Right lobe of liver (tissue), 6 donors: ENCODE measurements around the gene MRPL17. TPM values are rescaled to one million over a fixed set of nuclear protein-coding genes. Genes with fewer than 3 reads are reported as not detected.
A peak's percentile ranks its signal among the peaks of the same experiment; 100 is the strongest.
"Not testable (repeated sequence)": the region's sequence is repeated elsewhere in the genome, so short reads cannot be mapped to it uniquely, and the experiment has no call there.

Experiments used
- ATAC-seq, 4 donors: fragments of 200-7000 bp; cut with Tn5 transposase; one replicate each; pipeline ENCODE4 v1.9.1; 2020; ENCODE audit warnings: mild to moderate bottlenecking in 4 of 4, moderate library complexity in 4 of 4
- DNase-seq, 3 donors: peaks; one replicate each; pipeline ENCODE4 v3.0.0-alpha.2; 2020
- H3K27ac ChIP-seq, 3 donors: fragments of 200-600 bp; one replicate each; pipeline ENCODE4 v1.8.0; 2022
- H3K27me3 ChIP-seq, 2 donors: fragments of 200-600 bp; one replicate each; pipeline ENCODE4 v1.8.0; 2022
- H3K36me3 ChIP-seq, 4 donors: fragments of 200-600 bp; sonication (generic) in 1 of 4; one replicate each; pipeline versions ENCODE4 v1.5.1 to v1.8.0; 2017 to 2022; ENCODE audit warnings: control low read depth in 1 of 4
- H3K4me1 ChIP-seq, 4 donors: fragments of 200-600 bp; sonication (generic) in 1 of 4; one replicate each; pipeline versions ENCODE4 v1.5.1 to v1.8.0; 2017 to 2022; ENCODE audit warnings: control low read depth in 1 of 4
- H3K4me3 ChIP-seq, 3 donors: fragments of 200-600 bp; one replicate each; pipeline ENCODE4 v1.8.0; 2022
- H3K9me3 ChIP-seq, 4 donors: fragments of 200-600 bp; sonication (generic) in 1 of 4; one replicate each; pipeline versions ENCODE4 v1.5.1 to v1.8.0; 2017 to 2022; ENCODE audit warnings: control low read depth in 1 of 4
- POLR2A ChIP-seq: fragments of 450-650 bp; IDR thresholded peaks from one replicate; pipeline ENCODE4 v1.6.1; 2017; ENCODE audit warnings: antibody characterized with exemption, mild to moderate bottlenecking
- WGBS: methylation state at CpG from one replicate; pipeline ENCODE4 v1.1.6; 2018; ENCODE audit warnings: low coverage, low lambda C conversion rate; ENCODE audit not compliant: insufficient coverage; ENCODE audit errors: missing lambda C conversion rate; 5-methylcytosine and 5-hydroxymethylcytosine counted together
- intact Hi-C, 2 donors: fragments of 100-400 bp; cut with DNase I; formaldehyde crosslinking; loops; one replicate each; pipeline versions ENCODE4 v1.11.2 to v1.14.1; 2022
- total RNA-seq, 6 experiments: library from RNA; depleted of rRNA in 2 of 6; stranded (reverse); fragments of >200 nt in 2 of 6; fragmentation: NEBNext Ultra II Directional in 3 of 6; extraction: Animal tissue kit (Norgen Biotek cat#: 25700) in 3 of 6; gene quantifications; one replicate each; pipeline versions ENCODE4 v1.1.0 to v1.2.4, GENCODE V29; 2016 to 2023
- TF ChIP-seq, protein P1 (sequence below), 4 donors: fragments of 200-600 bp in 3 of 4; fragments of 450-650 bp in 1 of 4; IDR thresholded peaks; one replicate each; pipeline versions ENCODE4 v1.5.1 to v1.8.0; 2016 to 2022; ENCODE audit warnings: antibody characterized with exemption in 4 of 4, mild to moderate bottlenecking in 2 of 4
- donor health status: DM: no; HTN: yes; CAD: no.
- donor health status: DM: no; HTN: no; CAD: no.
- donor health status: DM: no; HTN: no; CAD: no.
- donor health status: DM: no; HTN: yes; CAD: no.
- donor health status: DM: no; HTN: yes; CAD: no.

MRPL17 gene
- total RNA-seq, 6 experiments from 2014 or later, result 10.7 to 21.6 (median 17.3) TPM

DNA sequence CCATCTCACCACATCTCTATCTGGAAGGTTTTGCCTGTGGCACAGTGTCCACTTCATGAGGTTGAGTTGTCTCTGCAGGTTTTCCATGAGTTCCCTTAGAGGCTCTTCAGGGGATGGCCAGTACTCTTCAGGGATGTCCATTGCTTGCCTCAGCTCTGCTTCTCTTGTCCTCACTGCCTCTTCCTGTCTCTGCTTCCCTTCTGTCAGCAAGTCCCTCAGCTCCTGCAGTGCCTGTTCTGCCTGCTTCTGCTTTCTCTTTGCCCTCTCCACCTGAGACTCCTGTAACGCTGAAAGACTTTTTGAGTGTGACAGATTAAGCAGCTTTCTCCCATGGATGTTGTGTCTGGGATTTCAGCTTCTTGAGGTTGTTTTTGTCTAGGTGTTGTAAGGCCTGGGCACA lies 38.2 kb upstream of the MRPL17 start:
- intact Hi-C loops, result no loop called here
- no peak overlapping the region for H3K27ac ChIP-seq
- H3K4me1 ChIP-seq, result no peaks in the 10 kb centered on the region
- no peaks in the 10 kb centered on the region for H3K36me3 ChIP-seq
- WGBS, result 83% methylated on average over 1 of the region's 1 CpG
- TF ChIP-seq, protein P1, sequence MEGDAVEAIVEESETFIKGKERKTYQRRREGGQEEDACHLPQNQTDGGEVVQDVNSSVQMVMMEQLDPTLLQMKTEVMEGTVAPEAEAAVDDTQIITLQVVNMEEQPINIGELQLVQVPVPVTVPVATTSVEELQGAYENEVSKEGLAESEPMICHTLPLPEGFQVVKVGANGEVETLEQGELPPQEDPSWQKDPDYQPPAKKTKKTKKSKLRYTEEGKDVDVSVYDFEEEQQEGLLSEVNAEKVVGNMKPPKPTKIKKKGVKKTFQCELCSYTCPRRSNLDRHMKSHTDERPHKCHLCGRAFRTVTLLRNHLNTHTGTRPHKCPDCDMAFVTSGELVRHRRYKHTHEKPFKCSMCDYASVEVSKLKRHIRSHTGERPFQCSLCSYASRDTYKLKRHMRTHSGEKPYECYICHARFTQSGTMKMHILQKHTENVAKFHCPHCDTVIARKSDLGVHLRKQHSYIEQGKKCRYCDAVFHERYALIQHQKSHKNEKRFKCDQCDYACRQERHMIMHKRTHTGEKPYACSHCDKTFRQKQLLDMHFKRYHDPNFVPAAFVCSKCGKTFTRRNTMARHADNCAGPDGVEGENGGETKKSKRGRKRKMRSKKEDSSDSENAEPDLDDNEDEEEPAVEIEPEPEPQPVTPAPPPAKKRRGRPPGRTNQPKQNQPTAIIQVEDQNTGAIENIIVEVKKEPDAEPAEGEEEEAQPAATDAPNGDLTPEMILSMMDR (IDR thresholded peaks at IDR 0.05), result no peak
- TF ChIP-seq POLR2A, result no peak
- H3K27me3 ChIP-seq, result no peaks in the 10 kb centered on the region
- no peak overlapping the region for H3K4me3 ChIP-seq
- DNase-seq (no peak), ATAC-seq (peak in 3 of 4 donors; percentile 25 to 46 (median 26))
- H3K9me3 ChIP-seq, result no peaks in the 10 kb centered on the region

- DNase-seq (no peak), ATAC-seq (no peak)
- Histone ChIP-seq H3K9me3 (no peaks in the 10 kb centered on the region), H3K4me3 (no peak overlapping the region), H3K27me3 (no peaks in the 10 kb centered on the region), H3K27ac (no peak overlapping the region), H3K4me1 (no peaks in the 10 kb centered on the region), H3K36me3 (no peaks in the 10 kb centered on the region)
- 83% methylated on average over 1 of the region's 1 CpG for WGBS
- TF ChIP-seq, protein P1 (IDR thresholded peaks at IDR 0.05), result no peak
- intact Hi-C loops, result no loop called here
These were observed 36.4 kb upstream of the MRPL17 start for GRCh38 chr11:6719576-6719975.

DNA sequence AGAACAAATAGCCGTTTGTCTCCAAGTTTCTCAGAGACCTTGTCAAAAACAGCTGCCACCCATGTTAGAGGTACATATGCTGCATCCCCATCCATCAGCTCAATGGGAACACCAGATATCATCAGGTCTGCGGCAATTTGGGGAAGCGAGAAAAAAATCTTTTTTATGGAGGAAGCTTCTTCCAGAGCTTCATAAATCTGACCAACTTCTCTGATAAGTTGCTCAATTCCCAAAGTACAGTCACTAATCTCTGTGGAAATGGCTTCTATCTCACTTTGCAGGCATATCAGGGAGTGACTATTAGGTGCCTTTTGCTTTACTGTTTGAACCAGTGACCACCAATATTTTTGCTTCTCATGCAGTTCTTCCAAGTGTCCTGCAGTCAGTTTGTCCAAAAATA lies 34.3 kb upstream of the MRPL17 start:
- Histone ChIP-seq H3K4me1 (no peaks in the 10 kb centered on the region), H3K4me3 (no peak overlapping the region), H3K36me3 (no peaks in the 10 kb centered on the region), H3K27me3 (no peaks in the 10 kb centered on the region), H3K9me3 (no peaks in the 10 kb centered on the region), H3K27ac (no peak overlapping the region)
- TF ChIP-seq, protein P1 (IDR thresholded peaks at IDR 0.05), result no peak
- no peak for TF ChIP-seq POLR2A
- WGBS, result 93% methylated on average over 3 of the region's 3 CpGs
- ATAC-seq (no peak), DNase-seq (no peak)
- intact Hi-C loops, result no loop called here

DNA sequence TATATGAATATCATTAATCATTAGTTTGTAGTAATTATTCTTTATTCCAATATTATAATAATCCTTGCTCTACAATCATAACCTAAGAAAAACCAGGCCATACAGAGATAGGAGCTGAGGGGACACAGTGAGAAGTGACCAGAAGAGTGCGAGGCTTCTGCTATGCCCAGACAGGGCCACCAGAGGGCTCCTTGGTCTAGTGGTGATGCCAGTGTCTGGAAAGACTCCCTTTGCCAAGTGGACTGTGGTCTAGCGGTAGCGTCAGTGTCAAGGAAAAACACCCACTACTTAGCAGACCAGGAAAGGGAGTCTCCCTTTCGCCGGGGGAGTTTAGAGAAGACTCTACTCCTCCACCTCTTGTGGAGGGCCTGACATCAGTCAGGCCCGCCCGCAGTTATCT lies 28.4 kb upstream of the MRPL17 start:
- DNase-seq, H3K4me3 ChIP-seq, intact Hi-C loops, H3K9me3 ChIP-seq, H3K36me3 ChIP-seq, ATAC-seq, H3K4me1 ChIP-seq, H3K27me3 ChIP-seq, H3K27ac ChIP-seq: not testable (repeated sequence)
- TF ChIP-seq, protein P1 (IDR thresholded peaks at IDR 0.05), result peak; percentile 19 to 40 (median 25)
- WGBS, result 67% methylated on average over 5 of the region's 7 CpGs

GRCh38 chr11:6708876-6709275 lies 25.7 kb upstream of the MRPL17 start:
- no peaks in the 10 kb centered on the region for H3K27me3 ChIP-seq
- ATAC-seq, result peak in 1 of 4 donors; percentile 18
- no peak for DNase-seq
- no peaks in the 10 kb centered on the region for H3K4me1 ChIP-seq
- no peaks in the 10 kb centered on the region for H3K36me3 ChIP-seq
- no peak overlapping the region for H3K27ac ChIP-seq
- WGBS, result 84% methylated on average over 2 of the region's 2 CpGs
- no peak for TF ChIP-seq POLR2A
- TF ChIP-seq, protein P1 (IDR thresholded peaks at IDR 0.05), result no peak
- H3K9me3 ChIP-seq, result no peaks in the 10 kb centered on the region
- H3K4me3 ChIP-seq, result no peak overlapping the region
- intact Hi-C loops, result no loop called here
